ENCODE results near the gene COPB1. TPM values are rescaled to one million over a fixed set of nuclear protein-coding genes. Genes with fewer than 3 reads are reported as not detected.

Gene COPB1
- total and polyA plus RNA-seq, 2 of the 8 experiments (the other 6 are each of a cell fraction or from before 2014, with no cell fraction given): 28.7 to 72.1 TPM

DNA sequence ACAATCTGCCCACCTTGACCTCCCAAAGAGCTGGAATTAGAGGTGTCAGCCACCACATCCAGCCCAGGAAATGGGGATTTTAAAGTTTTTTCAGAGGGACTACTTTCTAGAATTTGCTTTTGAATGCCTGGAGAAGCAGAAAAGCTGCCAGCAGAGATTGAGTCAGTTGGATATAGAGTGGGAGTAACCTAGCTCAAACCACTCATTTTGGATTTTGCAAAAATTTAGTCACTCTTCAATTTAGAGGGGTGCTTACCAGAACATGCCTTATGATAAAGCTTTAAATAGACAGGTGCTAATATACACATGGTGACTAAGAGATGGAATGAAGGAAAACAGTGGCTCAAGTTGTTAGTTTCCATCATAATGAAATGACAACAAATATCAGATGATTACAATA is 47.1 kb upstream of the COPB1 start:
- Histone ChIP-seq H3K27me3 (replicated peaks in 1 of 4; ENCODE audit: control insufficient read depth in 3 of 4, extremely low read depth in 1 of 4, insufficient read depth in 3 of 4, low read length in 3 of 4) (no peaks in the 10 kb centered on the region), H3K56ac (replicated peaks; ENCODE audit: insufficient read length, low read depth, low read length) (no peak overlapping the region), H2BK120ac (replicated peaks; ENCODE audit: low read depth, low read length) (no peak overlapping the region), H3K14ac (ENCODE audit: insufficient read length) (no peak overlapping the region), H3K9me3 (ENCODE audit: insufficient read depth in 2 of 2, low read depth in 1 of 2, low read length in 1 of 2) (no peaks in the 10 kb centered on the region), H3K79me1 (ENCODE audit: low read depth, low read length) (no peaks in the 10 kb centered on the region), H3K4me2 (ENCODE audit: insufficient read depth in 1 of 2, low read depth in 2 of 2, low read length in 2 of 2) (no peak overlapping the region), H3K9ac (replicated peaks in 1 of 4; ENCODE audit: extremely low read depth in 1 of 4, low read depth in 3 of 4, low read length in 3 of 4) (no peak overlapping the region), H2BK12ac (ENCODE audit: low read depth, low read length) (no peak overlapping the region), H4K8ac (ENCODE audit: extremely low read depth, insufficient read depth, low read length) (no peak overlapping the region), H3K4ac (replicated peaks; ENCODE audit: insufficient read length, low read depth, low read length) (no peak overlapping the region), H3K36me3 (ENCODE audit: control insufficient read depth in 2 of 4, insufficient read depth in 4 of 4, low read length in 3 of 4) (no peaks in the 10 kb centered on the region), H3K4me1 (replicated peaks in 1 of 4; ENCODE audit: control insufficient read depth in 3 of 4, insufficient read depth in 4 of 4, low read length in 3 of 4) (peaks cover 0 to 3% (median 0%) of the 10 kb centered on the region in 4 experiments; a peak in 2 of 7 replicates), H3K27ac (ENCODE audit: low read depth, low read length) (no peak overlapping the region), H3K23me2 (ENCODE audit: low read depth, low read length) (no peaks in the 10 kb centered on the region), H3K79me2 (ENCODE audit: control insufficient read depth in 1 of 2, insufficient read depth in 2 of 2, low read length in 2 of 2) (no peaks in the 10 kb centered on the region), H3K23ac (ENCODE audit: insufficient read length) (no peak overlapping the region), H2AFZ (ENCODE audit: low read length) (no peak overlapping the region), H2BK5ac (ENCODE audit: low read depth, low read length) (no peak overlapping the region), H2BK20ac (ENCODE audit: low read length) (no peak overlapping the region), H4K20me1 (replicated peaks in 1 of 2; ENCODE audit: control insufficient read depth in 1 of 2, insufficient read depth in 2 of 2, low read length in 2 of 2) (no peaks in the 10 kb centered on the region), H4K91ac (replicated peaks; ENCODE audit: insufficient read length, low read length) (no peak overlapping the region), H3K18ac (ENCODE audit: extremely low read depth, low read length) (no peak overlapping the region), H4K5ac (ENCODE audit: insufficient read length, low read depth, low read length) (no peak overlapping the region), H2BK15ac (ENCODE audit: low read length) (no peak overlapping the region), H2AK5ac (ENCODE audit: low read depth, low read length) (no peak overlapping the region), H3K4me3 (ENCODE audit: extremely low read depth in 1 of 4, insufficient read depth in 2 of 4, low read depth in 3 of 4, low read length in 4 of 4) (no peak overlapping the region)
- FAIRE-seq (no peak), DNase-seq (ENCODE audit: low read depth in 1 of 2, low spot score in 2 of 2) (no peak)
- ChIA-PET CTCF (ENCODE audit: partially characterized antibody) (interaction anchor here (0.8 to 1.2 kb wide), 3 partner anchors 8 to 32 kb away, joined by 3 read pairs; no protein-coding TSS in a partner anchor), POLR2A (ENCODE audit: partially characterized antibody) (no interaction called here)
- TF ChIP-seq ZNF274 (IDR thresholded peaks at IDR 0.05; ENCODE audit: borderline replicate concordance, extremely low read depth, low read length) (no peak), JUN (IDR thresholded peaks at IDR 0.05; ENCODE audit: low read depth, low read length) (no peak), BACH1 (IDR thresholded peaks at IDR 0.05; ENCODE audit: low read length) (no peak), SP4 (IDR thresholded peaks at IDR 0.05; ENCODE audit: low read length) (no peak), RAD21 (IDR thresholded peaks at IDR 0.05 in 1 of 2, conservative IDR thresholded peaks at IDR 0.05 in 1 of 2; ENCODE audit: low read depth in 2 of 2, low read length in 2 of 2) (no peak), SP1 (IDR thresholded peaks at IDR 0.05; ENCODE audit: low read depth, low read length) (no peak), EGR1 (IDR thresholded peaks at IDR 0.05; ENCODE audit: borderline replicate concordance, low read depth, low read length) (no peak), GTF2F1 (IDR thresholded peaks at IDR 0.05; ENCODE audit: borderline replicate concordance, low read depth, low read length) (no peak), POU5F1 (IDR thresholded peaks at IDR 0.05; ENCODE audit: low read depth, low read length) (no peak), SP2 (IDR thresholded peaks at IDR 0.05; ENCODE audit: low read length) (no peak), TAF7 (optimal IDR thresholded peaks at IDR 0.05; ENCODE audit: borderline replicate concordance, low read depth, low read length) (no peak)
- TF ChIP-seq, protein P1, sequence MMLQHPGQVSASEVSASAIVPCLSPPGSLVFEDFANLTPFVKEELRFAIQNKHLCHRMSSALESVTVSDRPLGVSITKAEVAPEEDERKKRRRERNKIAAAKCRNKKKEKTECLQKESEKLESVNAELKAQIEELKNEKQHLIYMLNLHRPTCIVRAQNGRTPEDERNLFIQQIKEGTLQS (IDR thresholded peaks at IDR 0.05; ENCODE audit: insufficient read depth, low read depth, low read length): no peak
- TF ChIP-seq, protein P2, sequence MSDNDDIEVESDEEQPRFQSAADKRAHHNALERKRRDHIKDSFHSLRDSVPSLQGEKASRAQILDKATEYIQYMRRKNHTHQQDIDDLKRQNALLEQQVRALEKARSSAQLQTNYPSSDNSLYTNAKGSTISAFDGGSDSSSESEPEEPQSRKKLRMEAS (IDR thresholded peaks at IDR 0.05): no peak

Data from H1 (cell line).